Endothelial cell of umbilical vein (primary cell): ENCODE results near the gene SFT2D3. TPM values are rescaled to one million over a fixed set of nuclear protein-coding genes. Genes with fewer than 3 reads are reported as not detected.

Source experiments
- BruUV-seq: library from RNA; stranded (reverse); fragments of 400-500 nt; replicated peaks from 2 replicates; lab custom pipeline; 2021; lab: Mats Ljungman, UMichigan
- CTCF ChIA-PET: fragments of 300-600, 350-600 bp; sonication (Branson Sonifier 250); formaldehyde crosslinking; loops from one replicate; lab custom pipeline; 2021; ENCODE audit warnings: antibody characterized with exemption, inconsistent platforms; lab: Charles Lee
- POLR2A ChIA-PET: fragments of 300-600, 350-600 bp; sonication (Branson Sonifier 250); formaldehyde crosslinking; loops from one replicate; lab custom pipeline; 2021; ENCODE audit warnings: antibody characterized with exemption, inconsistent platforms; lab: Charles Lee
- DNase-seq: peaks from one replicate; pipeline ENCODE4 v3.0.0-alpha.2; 2011; ENCODE audit warnings: low read depth, low spot score
- FAIRE-seq: peaks from 2 replicates; lab custom pipeline; 2011; peaks lifted over from hg19 to GRCh38; lab: Jason Lieb, UNC
- H2AFZ ChIP-seq: 2 replicates; pipeline ENCODE4 v1.6.0; 2012; ENCODE audit warnings: low read depth, low read length, control low read depth, inconsistent platforms
- H3K27ac ChIP-seq: 2 replicates; pipeline ENCODE4 v1.5.1; 2011; ENCODE audit warnings: low read depth, mild to moderate bottlenecking, control low read depth, low read length, moderate library complexity; ENCODE audit not compliant: insufficient read depth
- H3K27me3 ChIP-seq, 2 experiments: 2 replicates each; pipeline versions ENCODE4 v1.6.0 to v1.6.1; 2011; ENCODE audit warnings: low read length in 2 of 2, mixed read lengths in 1 of 2; ENCODE audit not compliant: control insufficient read depth in 2 of 2, insufficient read depth in 2 of 2
- H3K36me3 ChIP-seq, 2 experiments: 2 replicates in 1 of 2; 3 replicates in 1 of 2; pipeline ENCODE4 v1.5.1; 2011; ENCODE audit warnings: low read length in 2 of 2, mild to moderate bottlenecking in 1 of 2, moderate library complexity in 1 of 2; ENCODE audit not compliant: control insufficient read depth in 2 of 2, insufficient read depth in 2 of 2; ENCODE audit errors: extremely low read depth in 1 of 2
- H3K4me1 ChIP-seq: 3 replicates; pipeline ENCODE4 v1.5.1; 2011; ENCODE audit warnings: mild to moderate bottlenecking, low read length; ENCODE audit not compliant: control insufficient read depth, insufficient read depth; ENCODE audit errors: extremely low read depth
- H3K4me2 ChIP-seq: 2 replicates; pipeline ENCODE4 v1.6.1; 2011; ENCODE audit warnings: low read length, control low read depth, mixed read lengths; ENCODE audit not compliant: insufficient read depth
- H3K4me3 ChIP-seq, 3 experiments: fragments of 200-600 bp in 1 of 3; sonication (generic), shearing (Covaris generic) in 1 of 3; replicated peaks in 1 of 3; 2 replicates each; pipeline ENCODE4 v1.5.1; 2011 to 2016; ENCODE audit warnings: control low read depth in 3 of 3, low read length in 3 of 3, mild to moderate bottlenecking in 2 of 3, inconsistent platforms in 1 of 3, low read depth in 1 of 3, moderate library complexity in 1 of 3; ENCODE audit not compliant: insufficient read depth in 1 of 3
- H3K79me2 ChIP-seq: 2 replicates; pipeline ENCODE4 v1.6.0; 2012; ENCODE audit warnings: low read length, inconsistent platforms; ENCODE audit not compliant: control insufficient read depth, insufficient read depth
- H3K9ac ChIP-seq: replicated peaks from 2 replicates; pipeline ENCODE3; 2011; ENCODE audit warnings: low read length, control low read depth; ENCODE audit not compliant: insufficient read depth; ENCODE audit errors: extremely low read depth
- H3K9me1 ChIP-seq: replicated peaks from 3 replicates; pipeline ENCODE4 v1.6.0; 2011; ENCODE audit warnings: mild to moderate bottlenecking, low read length; ENCODE audit not compliant: control insufficient read depth, insufficient read depth; ENCODE audit errors: extremely low read depth
- H3K9me3 ChIP-seq: replicated peaks from 2 replicates; pipeline ENCODE4 v1.5.1; 2012; ENCODE audit warnings: low read length, inconsistent platforms; ENCODE audit not compliant: control insufficient read depth, insufficient read depth
- H4K20me1 ChIP-seq: replicated peaks from 2 replicates; pipeline ENCODE3; 2011; ENCODE audit warnings: mild to moderate bottlenecking, low read length; ENCODE audit not compliant: control insufficient read depth, insufficient read depth; ENCODE audit errors: extremely low read depth
- CTCF ChIP-seq, 2 donors: IDR thresholded peaks; 1 replicate in 1 of 2; 2 replicates in 1 of 2; pipeline ENCODE4 v1.5.1; 2011; ENCODE audit warnings: low read length in 2 of 2, mild to moderate bottlenecking in 2 of 2, moderate library complexity in 2 of 2, control low read depth in 1 of 2, inconsistent platforms in 1 of 2, low read depth in 1 of 2; ENCODE audit not compliant: insufficient read depth in 1 of 2; ENCODE audit errors: extremely low read depth in 1 of 2
- EZH2 ChIP-seq: IDR thresholded peaks from 2 replicates; pipeline ENCODE4 v1.6.1; 2012; ENCODE audit warnings: borderline replicate concordance, low read depth, mild to moderate bottlenecking, moderate library complexity, low read length, inconsistent platforms; ENCODE audit not compliant: severe bottlenecking
- FOS ChIP-seq: IDR thresholded peaks from 2 replicates; pipeline ENCODE4 v1.6.1; 2011; ENCODE audit warnings: mild to moderate bottlenecking, low read length, moderate library complexity, borderline replicate concordance; ENCODE audit not compliant: insufficient read depth
- GATA2 ChIP-seq: IDR thresholded peaks from 2 replicates; pipeline ENCODE4 v1.7.0; 2011; ENCODE audit warnings: low read depth, mild to moderate bottlenecking, moderate library complexity, mixed read lengths, low read length; ENCODE audit not compliant: insufficient read length, insufficient read depth
- JUN ChIP-seq: IDR thresholded peaks from 2 replicates; pipeline ENCODE4 v1.6.1; 2011; ENCODE audit warnings: borderline replicate concordance, low read depth; ENCODE audit not compliant: insufficient read length, insufficient read depth
- MYC ChIP-seq: IDR thresholded peaks from one replicate; pipeline ENCODE4 v1.6.1; 2011; ENCODE audit warnings: mild to moderate bottlenecking, low read depth, low read length
- POLR2A ChIP-seq: IDR thresholded peaks from 2 replicates; pipeline ENCODE4 v1.6.1; 2012; ENCODE audit warnings: low read depth, mild to moderate bottlenecking, control low read depth, low read length
- POLR2AphosphoS5 ChIP-seq: IDR thresholded peaks from 2 replicates; pipeline ENCODE4 v1.6.1; 2012; ENCODE audit warnings: low read depth, mild to moderate bottlenecking, control low read depth, low read length, moderate library complexity; ENCODE audit not compliant: insufficient read depth
- dilution Hi-C: fragments of 300-500 bp; cut with MboI; formaldehyde crosslinking; loops from one replicate; pipeline ENCODE4 v1.15.0; 2019; ENCODE audit warnings: low sequenced_read_pairs; ENCODE audit not compliant: extremely low pct_ligation_motif_present
- intact Hi-C: fragments of 100-400 bp; cut with micrococcal nuclease; formaldehyde crosslinking; loops from one replicate; pipeline ENCODE4 v1.10.0; 2022
- polyA plus RNA-seq, 4 experiments: library from polyadenylated mRNA; depleted of rRNA in 3 of 4; stranded (reverse) in 3 of 4; unstranded in 1 of 4; fragments of >200 nt; gene quantifications; 2 replicates each; pipeline versions ENCODE4 v1.2.1 to v1.2.3, GENCODE V29; 2011 to 2012; ENCODE audit warnings: missing spikeins in 1 of 4
- total RNA-seq: library from RNA; stranded (reverse); gene quantifications from 2 replicates; pipeline ENCODE4 v1.2.3, GENCODE V29; 2021
- TF ChIP-seq, protein P1 (sequence below): IDR thresholded peaks from 2 replicates; pipeline ENCODE4 v1.6.1; 2011; ENCODE audit not compliant: insufficient read depth, insufficient read length

The SFT2D3 gene
- total and polyA plus RNA-seq, 2 donors (not counting 3 experiments of a cell fraction or from before 2014, with no cell fraction given), result 4.5 to 4.7 TPM

DNA sequence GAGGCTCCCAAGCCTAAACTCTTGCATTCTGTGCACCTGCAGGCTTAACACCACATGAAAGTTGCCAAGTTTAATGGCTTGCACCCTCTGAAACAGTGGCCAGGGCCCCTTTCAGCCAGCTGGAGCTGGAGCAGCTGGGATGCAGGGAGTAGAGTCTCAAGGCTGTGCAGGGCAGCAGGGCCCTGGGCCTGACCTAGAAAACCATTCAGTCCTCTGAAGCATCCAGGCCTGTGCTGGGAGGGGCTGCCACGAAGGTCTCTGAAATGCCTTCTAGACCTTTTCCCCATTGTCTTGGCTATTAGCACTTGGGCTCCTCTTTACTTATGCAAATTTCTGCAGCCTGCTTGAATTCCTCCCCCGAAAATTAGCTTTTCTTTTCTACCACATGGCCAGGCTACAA is 10.6 kb upstream of the SFT2D3 start:
- dilution Hi-C loops, result no loop called here
- H3K9me3 ChIP-seq, result no peaks in the 10 kb centered on the region
- no TSS peak for BruUV-seq
- H3K4me1 ChIP-seq, result peaks cover 4% of the 10 kb centered on the region
- H3K4me3 ChIP-seq, result no peak overlapping the region
- no peak overlapping the region for H2AFZ ChIP-seq
- no peak for FAIRE-seq
- intact Hi-C loops, result no loop called here
- H3K27ac ChIP-seq, result no peak overlapping the region
- no peaks in the 10 kb centered on the region for H3K79me2 ChIP-seq
- DNase-seq, result no peak
- H3K9me1 ChIP-seq, result no peaks in the 10 kb centered on the region
- ChIA-PET POLR2A (no interaction called here), CTCF (interaction anchor here (1.3 to 3.1 kb wide), 2 partner anchors 15 to 100 kb away, joined by 3 to 19 read pairs; partner anchors contain the start of gene LIMS2)
- no peaks in the 10 kb centered on the region for H3K36me3 ChIP-seq
- no peak for TF ChIP-seq GATA2
- no peak for TF ChIP-seq JUN
- TF ChIP-seq MYC, result no peak
- no peak for TF ChIP-seq CTCF (IDR thresholded peaks at IDR 0.05; ENCODE audit: extremely low read depth in 1 of 2, insufficient read depth in 1 of 2, low read depth in 1 of 2, low read length in 2 of 2)
- TF ChIP-seq, protein P1, sequence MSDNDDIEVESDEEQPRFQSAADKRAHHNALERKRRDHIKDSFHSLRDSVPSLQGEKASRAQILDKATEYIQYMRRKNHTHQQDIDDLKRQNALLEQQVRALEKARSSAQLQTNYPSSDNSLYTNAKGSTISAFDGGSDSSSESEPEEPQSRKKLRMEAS, result no peak
- no peaks in the 10 kb centered on the region for H3K27me3 ChIP-seq
- H4K20me1 ChIP-seq, result no peaks in the 10 kb centered on the region
- H3K9ac ChIP-seq, result no peak overlapping the region
- no peak overlapping the region for H3K4me2 ChIP-seq

- Histone ChIP-seq H3K36me3 (no peaks in the 10 kb centered on the region), H3K9ac (no peak overlapping the region), H3K4me2 (peak overlapping the region; percentile 63), H3K27ac (no peak overlapping the region), H4K20me1 (no peaks in the 10 kb centered on the region), H3K4me3 (no peak overlapping the region), H2AFZ (peak overlapping the region; percentile 66), H3K27me3 (no peaks in the 10 kb centered on the region), H3K79me2 (no peaks in the 10 kb centered on the region), H3K4me1 (peaks cover 6% of the 10 kb centered on the region), H3K9me3 (no peaks in the 10 kb centered on the region), H3K9me1 (no peaks in the 10 kb centered on the region)
- dilution Hi-C loops (no loop called here), intact Hi-C loops (loop anchor here (1.0 kb wide), 1 partner anchor 104 kb away; no protein-coding TSS in a partner anchor)
- no peak for FAIRE-seq
- no peak for DNase-seq
- no TSS peak for BruUV-seq
- ChIA-PET POLR2A (interaction anchor here (1.9 kb wide), 1 partner anchor 104 kb away, joined by 5 read pairs; no protein-coding TSS in a partner anchor), CTCF (interaction anchor here (0.9 to 4.2 kb wide), 13 partner anchors 12 to 245 kb away, joined by 3 to 162 read pairs (median 9); partner anchors contain the start of gene LIMS2)
- no peak for TF ChIP-seq GATA2
- no peak for TF ChIP-seq CTCF (IDR thresholded peaks at IDR 0.05; ENCODE audit: extremely low read depth in 1 of 2, insufficient read depth in 1 of 2, low read depth in 1 of 2, low read length in 2 of 2)
- TF ChIP-seq POLR2A, result no peak
- TF ChIP-seq MYC, result no peak
- no peak for TF ChIP-seq EZH2
- TF ChIP-seq JUN, result no peak
- no peak for TF ChIP-seq POLR2AphosphoS5
- TF ChIP-seq, protein P1, result no peak
- no peak for TF ChIP-seq FOS
Observed at GRCh38 chr2:127694986-127695385, 6.3 kb upstream of the SFT2D3 start.
